Right lobe of liver (tissue), 4 donors: ENCODE results near the gene POLR3C.
A peak's percentile ranks its signal among the peaks of the same experiment; 100 is the strongest.

Experiments used
- CTCF ChIP-seq, 4 donors: fragments of 200-600 bp in 3 of 4; fragments of 450-650 bp in 1 of 4; IDR thresholded peaks; one replicate each; pipeline versions ENCODE4 v1.5.1 to v1.8.0; 2016 to 2022; ENCODE audit warnings: antibody characterized with exemption in 4 of 4, mild to moderate bottlenecking in 2 of 4
- POLR2A ChIP-seq: fragments of 450-650 bp; IDR thresholded peaks from one replicate; pipeline ENCODE4 v1.6.1; 2017; ENCODE audit warnings: antibody characterized with exemption, mild to moderate bottlenecking
- donor health status: DM: no; HTN: no; CAD: no.
- donor health status: DM: no; HTN: no; CAD: no.
- donor health status: DM: no; HTN: yes; CAD: no.

DNA sequence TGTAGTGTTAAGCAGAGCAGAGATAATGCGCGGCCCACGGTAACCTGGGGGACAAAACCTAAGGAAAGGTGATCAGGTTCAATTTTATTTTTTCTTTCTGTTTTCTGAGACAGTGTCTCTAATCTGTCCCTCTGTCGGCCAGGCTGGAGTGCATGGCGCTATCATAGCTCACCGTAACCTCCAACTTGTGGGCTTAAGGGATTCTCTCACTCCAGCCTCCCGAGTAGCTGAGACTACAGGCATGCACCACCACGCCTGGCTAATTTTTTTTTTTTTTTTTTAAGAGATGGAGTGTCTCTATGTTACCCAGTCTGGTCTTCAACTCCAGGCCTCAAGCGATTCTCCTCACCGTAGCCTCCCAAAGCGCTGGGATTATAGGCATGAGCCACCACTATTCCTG lies 62.4 kb downstream of the POLR3C start:
- no peak for TF ChIP-seq POLR2A
- peak in 1 of 4 donors; percentile 4 for TF ChIP-seq CTCF (IDR thresholded peaks at IDR 0.05)
